Body of pancreas (tissue), 4 donors: Measurements from ENCODE around the gene MECP2. TPM values are rescaled to one million over a fixed set of nuclear protein-coding genes. Genes with fewer than 3 reads are reported as not detected.

Experiments used
- ATAC-seq: fragments of 150-250 bp; one replicate; pipeline ENCODE4 v1.9.1; 2016
- DNase-seq, 4 donors: peaks; one replicate each; pipeline ENCODE4 v3.0.0-alpha.2; 2019
- H3K27ac ChIP-seq, 4 donors: fragments of 200-600 bp; sonication (generic); 1 replicate in 3 of 4; 2 replicates in 1 of 4; pipeline versions ENCODE4 v1.5.1 to v1.6.1; 2016 to 2019; ENCODE audit warnings: mild to moderate bottlenecking in 1 of 4, mixed read lengths in 1 of 4, moderate library complexity in 1 of 4
- H3K27me3 ChIP-seq, 2 donors: fragments of 200-600 bp; sonication (generic); one replicate each; pipeline ENCODE4 v1.6.0; 2016; ENCODE audit warnings: mild to moderate bottlenecking in 1 of 2
- H3K36me3 ChIP-seq, 2 donors: fragments of 200-600 bp; sonication (generic); replicated peaks in 1 of 2; 2 replicates each; pipeline ENCODE4 v1.5.1; 2016; ENCODE audit warnings: low read depth in 2 of 2; ENCODE audit not compliant: insufficient read depth in 1 of 2
- H3K4me1 ChIP-seq: fragments of 200-600 bp; sonication (generic); one replicate; pipeline ENCODE4 v1.6.0; 2016
- H3K4me3 ChIP-seq, 2 donors: fragments of 200-600 bp; sonication (generic); 1 replicate in 1 of 2; 2 replicates in 1 of 2; pipeline ENCODE4 v1.5.1; 2016 to 2019
- H3K9me3 ChIP-seq, 3 donors: fragments of 200-600 bp; sonication (generic); 1 replicate in 2 of 3; 2 replicates in 1 of 3; pipeline ENCODE4 v1.5.1; 2016
- POLR2A ChIP-seq, 3 donors: fragments of 450-650 bp; IDR thresholded peaks; one replicate each; pipeline ENCODE4 v1.6.1; 2016; ENCODE audit warnings: antibody characterized with exemption in 3 of 3, mild to moderate bottlenecking in 2 of 3
- WGBS, 2 donors: methylation state at CpG; one replicate each; pipeline ENCODE4 v1.1.5; 2017; 5-methylcytosine and 5-hydroxymethylcytosine counted together
- intact Hi-C: fragments of 100-400 bp; cut with DNase I; formaldehyde crosslinking; loops from one replicate; pipeline ENCODE4 v1.15.1; 2023
- total RNA-seq, 2 donors: library from RNA; depleted of rRNA; stranded (reverse); fragments of >200 nt; gene quantifications; one replicate each; pipeline ENCODE4 v1.1.0, GENCODE V29; 2016
- TF ChIP-seq, protein P1 (sequence below), 7 experiments: fragments of 450-650 bp in 4 of 7; fragments of 200-600 bp in 3 of 7; sonication (generic) in 3 of 7; IDR thresholded peaks; one replicate each; pipeline ENCODE4 v1.5.1; 2016 to 2019; ENCODE audit warnings: antibody characterized with exemption in 7 of 7

MECP2 gene
- total RNA-seq, 2 donors from 2014 or later = 27.8 to 36.3 TPM

DNA sequence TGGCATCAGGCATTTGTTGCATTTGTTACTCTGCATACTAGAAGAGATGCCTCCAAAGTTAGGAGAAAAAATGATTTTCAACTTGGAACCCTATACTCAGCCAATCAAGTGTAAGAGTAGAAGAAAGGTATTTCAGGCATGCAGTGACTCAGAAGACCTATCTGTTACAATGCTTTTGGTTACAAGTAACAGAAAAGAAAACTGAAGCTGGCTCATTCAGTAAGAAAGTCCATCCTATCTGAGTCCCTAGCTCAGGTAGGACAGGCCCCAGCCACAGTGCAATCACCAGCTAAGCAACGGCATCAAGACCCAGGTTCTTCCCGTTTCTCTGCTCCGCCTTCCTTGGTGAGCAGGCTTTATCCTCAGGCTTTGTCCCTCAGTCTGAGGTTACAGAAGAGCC is 23.3 kb downstream of the MECP2 start:
- Histone ChIP-seq H3K27me3 (no peaks in the 10 kb centered on the region), H3K27ac (peak overlapping the region in 1 of 4 donors; percentile 3), H3K36me3 (no peaks in the 10 kb centered on the region), H3K9me3 (no peaks in the 10 kb centered on the region), H3K4me1 (peaks cover 15% of the 10 kb centered on the region), H3K4me3 (no peak overlapping the region)
- ATAC-seq (peak; percentile 35), DNase-seq (no peak)
- intact Hi-C loops = no loop called here
- TF ChIP-seq POLR2A (IDR thresholded peaks at IDR 0.05) = no peak
- TF ChIP-seq, protein P1, sequence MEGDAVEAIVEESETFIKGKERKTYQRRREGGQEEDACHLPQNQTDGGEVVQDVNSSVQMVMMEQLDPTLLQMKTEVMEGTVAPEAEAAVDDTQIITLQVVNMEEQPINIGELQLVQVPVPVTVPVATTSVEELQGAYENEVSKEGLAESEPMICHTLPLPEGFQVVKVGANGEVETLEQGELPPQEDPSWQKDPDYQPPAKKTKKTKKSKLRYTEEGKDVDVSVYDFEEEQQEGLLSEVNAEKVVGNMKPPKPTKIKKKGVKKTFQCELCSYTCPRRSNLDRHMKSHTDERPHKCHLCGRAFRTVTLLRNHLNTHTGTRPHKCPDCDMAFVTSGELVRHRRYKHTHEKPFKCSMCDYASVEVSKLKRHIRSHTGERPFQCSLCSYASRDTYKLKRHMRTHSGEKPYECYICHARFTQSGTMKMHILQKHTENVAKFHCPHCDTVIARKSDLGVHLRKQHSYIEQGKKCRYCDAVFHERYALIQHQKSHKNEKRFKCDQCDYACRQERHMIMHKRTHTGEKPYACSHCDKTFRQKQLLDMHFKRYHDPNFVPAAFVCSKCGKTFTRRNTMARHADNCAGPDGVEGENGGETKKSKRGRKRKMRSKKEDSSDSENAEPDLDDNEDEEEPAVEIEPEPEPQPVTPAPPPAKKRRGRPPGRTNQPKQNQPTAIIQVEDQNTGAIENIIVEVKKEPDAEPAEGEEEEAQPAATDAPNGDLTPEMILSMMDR (IDR thresholded peaks at IDR 0.05) = no peak
- 39 to 80% methylated on average over 1 to 3 of the region's 3 CpGs for WGBS, 2 donors

DNA sequence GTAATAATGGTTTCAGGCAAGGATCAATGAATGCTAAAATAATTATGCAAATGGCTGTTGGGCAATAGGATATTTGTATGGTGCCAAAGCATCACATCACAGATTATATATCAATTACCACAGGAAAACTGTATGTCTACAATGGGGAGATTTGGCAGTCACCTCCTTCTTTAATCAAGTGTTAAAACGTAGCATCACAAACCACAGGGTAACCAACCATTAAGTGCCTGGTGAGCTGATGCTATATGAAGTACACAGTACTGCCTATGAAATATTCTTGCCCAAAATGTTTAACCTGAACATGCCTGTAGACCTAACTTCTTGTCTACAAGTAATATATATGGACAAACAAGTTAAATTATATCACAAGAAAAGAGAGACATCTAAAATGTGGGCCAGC is 25.3 kb downstream of the MECP2 start:
- Histone ChIP-seq H3K9me3 (no peaks in the 10 kb centered on the region), H3K36me3 (no peaks in the 10 kb centered on the region), H3K4me1 (peaks cover 15% of the 10 kb centered on the region), H3K27me3 (no peaks in the 10 kb centered on the region), H3K27ac (no peak overlapping the region), H3K4me3 (no peak overlapping the region)
- ATAC-seq = no peak
- intact Hi-C loops = no loop called here
- no peak for DNase-seq
- TF ChIP-seq POLR2A (IDR thresholded peaks at IDR 0.05) = no peak
- 60% methylated on average over 1 of the region's 1 CpG; no CpG with 5 or more reads in 1 of the 2 donors for WGBS, 2 donors

DNA sequence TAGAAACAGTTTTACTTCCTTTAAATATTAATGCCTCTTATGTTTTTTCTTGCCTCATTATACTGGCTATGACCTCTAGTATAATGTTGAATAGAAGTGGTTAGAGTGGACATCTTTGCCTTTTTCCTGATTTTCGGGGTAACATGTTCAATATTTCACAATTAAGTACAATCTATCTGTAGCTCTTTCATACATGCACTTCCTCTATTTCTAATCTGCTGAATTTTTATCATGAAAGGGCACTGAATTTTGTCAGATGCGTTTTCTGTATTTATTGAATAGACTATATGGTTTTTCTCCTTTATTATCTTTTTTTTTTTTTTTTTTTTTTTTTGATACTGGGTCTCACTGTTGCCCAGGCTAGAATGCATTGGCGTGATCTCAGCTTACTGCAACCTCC is 29.0 kb downstream of the MECP2 start:
- no peak overlapping the region for H3K27ac ChIP-seq
- H3K36me3 ChIP-seq = no peaks in the 10 kb centered on the region
- no peaks in the 10 kb centered on the region for H3K9me3 ChIP-seq
- H3K27me3 ChIP-seq = no peaks in the 10 kb centered on the region
- peaks cover 16% of the 10 kb centered on the region for H3K4me1 ChIP-seq
- DNase-seq = no peak
- intact Hi-C loops = no loop called here
- H3K4me3 ChIP-seq = no peak overlapping the region
- WGBS, 2 donors = 86 to 91% methylated on average over 2 to 3 of the region's 3 CpGs
- ATAC-seq = no peak
- TF ChIP-seq, protein P1 (IDR thresholded peaks at IDR 0.05) = no peak
- TF ChIP-seq POLR2A (IDR thresholded peaks at IDR 0.05) = no peak

DNA sequence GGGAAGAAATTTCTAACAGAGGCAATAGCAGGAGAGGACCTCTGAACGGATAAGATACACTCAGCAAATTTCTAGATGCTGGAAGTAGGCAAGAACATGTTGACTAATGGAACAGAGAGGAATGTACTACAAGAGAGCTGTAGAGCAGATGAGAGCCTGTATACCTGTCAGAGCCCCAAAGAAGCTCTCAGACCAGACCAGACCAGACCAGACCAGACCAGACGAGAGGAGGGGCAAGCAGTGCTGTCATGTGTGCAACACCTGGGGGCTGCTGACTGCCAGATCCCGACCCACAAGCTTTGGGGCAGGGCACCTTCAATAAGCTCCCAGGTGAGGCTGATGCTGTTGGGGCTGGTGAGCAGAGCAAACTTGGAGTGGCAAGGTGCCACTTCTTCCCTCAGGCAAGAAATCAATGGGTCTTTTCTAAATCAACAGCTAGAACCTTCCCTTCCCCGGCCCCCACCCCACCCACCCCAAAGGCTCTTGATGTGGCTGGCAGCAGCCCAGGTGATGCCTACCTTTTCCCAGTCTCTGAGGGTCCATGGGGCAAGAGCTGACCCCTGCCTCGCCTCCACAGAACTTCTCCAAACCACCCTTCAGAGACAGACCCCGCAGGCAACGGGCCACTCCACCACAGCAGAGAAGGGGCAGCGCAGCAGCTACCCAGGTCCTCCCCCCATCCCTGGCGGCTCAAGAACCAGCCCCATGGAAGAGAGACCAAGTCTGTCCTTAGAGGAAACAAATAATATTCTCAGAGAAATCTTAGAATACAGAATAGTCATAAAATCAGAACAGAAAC is 32.7 kb downstream of the MECP2 start:
- Histone ChIP-seq H3K27me3 (no peaks in the 10 kb centered on the region), H3K4me3 (no peak overlapping the region), H3K27ac (no peak overlapping the region), H3K36me3 (no peaks in the 10 kb centered on the region), H3K4me1 (peaks cover 43% of the 10 kb centered on the region), H3K9me3 (no peaks in the 10 kb centered on the region)
- 57 to 68% methylated on average over 2 to 4 of the region's 9 CpGs for WGBS, 2 donors
- ATAC-seq = no peak
- intact Hi-C loops = no loop called here
- no peak for DNase-seq
- TF ChIP-seq, protein P1 (IDR thresholded peaks at IDR 0.05) = no peak
- no peak for TF ChIP-seq POLR2A (IDR thresholded peaks at IDR 0.05)

DNA sequence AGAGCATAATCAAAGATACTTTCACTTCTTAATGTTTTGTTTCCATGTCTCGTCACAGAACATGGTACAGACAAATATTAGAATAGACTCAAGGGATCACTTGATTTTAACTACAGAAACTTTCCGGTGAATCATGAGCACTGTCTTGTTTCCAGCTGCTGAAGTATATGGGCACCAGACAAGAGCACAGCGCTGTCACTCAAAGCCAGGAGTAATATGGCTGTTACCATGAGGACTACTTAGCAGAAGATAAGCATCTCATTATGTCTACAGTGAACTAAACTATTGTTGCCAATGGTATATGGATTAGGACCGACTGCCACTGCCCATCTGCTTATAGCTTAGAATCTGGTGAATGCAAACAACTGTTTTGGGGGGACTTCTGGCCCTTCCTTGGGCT is 34.3 kb downstream of the MECP2 start:
- intact Hi-C loops = no loop called here

More for the DNA sequence above, 34.3 kb downstream of the MECP2 start:
- H3K36me3 ChIP-seq = no peaks in the 10 kb centered on the region
- TF ChIP-seq POLR2A (IDR thresholded peaks at IDR 0.05) = no peak
- TF ChIP-seq, protein P1 (IDR thresholded peaks at IDR 0.05) = no peak
- 50 to 62% methylated on average over 4 of the region's 4 CpGs for WGBS, 2 donors
- no peaks in the 10 kb centered on the region for H3K9me3 ChIP-seq
- peaks cover 57% of the 10 kb centered on the region for H3K4me1 ChIP-seq
- DNase-seq (no peak), ATAC-seq (no peak)
- no peak overlapping the region for H3K27ac ChIP-seq
- no peaks in the 10 kb centered on the region for H3K27me3 ChIP-seq
- no peak overlapping the region for H3K4me3 ChIP-seq
